ENCODE data around the gene OR52N2.

OR52N2 gene

DNA sequence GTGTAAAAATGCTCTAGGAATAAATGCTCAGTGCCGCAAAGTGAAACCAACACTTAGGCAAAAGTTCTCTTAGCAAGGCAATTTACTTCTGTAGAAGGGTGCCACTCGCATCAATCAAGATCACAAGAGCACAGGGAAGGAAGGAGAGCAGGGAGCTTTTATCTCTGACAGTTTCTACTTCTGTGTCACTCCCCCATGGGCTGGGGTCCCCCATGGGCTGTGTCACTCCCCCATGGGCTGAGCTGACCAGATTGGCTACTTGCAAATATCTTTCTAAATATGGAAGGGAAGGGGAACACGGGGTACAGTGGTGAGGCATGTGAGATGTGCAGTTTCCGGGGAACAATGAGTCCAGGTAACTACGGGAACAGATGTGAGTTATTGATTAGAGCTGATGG, 397 bp downstream of the OR52N2 start:
- H3K27ac ChIP-seq, result no peak overlapping the region
- TF ChIP-seq, protein P1, sequence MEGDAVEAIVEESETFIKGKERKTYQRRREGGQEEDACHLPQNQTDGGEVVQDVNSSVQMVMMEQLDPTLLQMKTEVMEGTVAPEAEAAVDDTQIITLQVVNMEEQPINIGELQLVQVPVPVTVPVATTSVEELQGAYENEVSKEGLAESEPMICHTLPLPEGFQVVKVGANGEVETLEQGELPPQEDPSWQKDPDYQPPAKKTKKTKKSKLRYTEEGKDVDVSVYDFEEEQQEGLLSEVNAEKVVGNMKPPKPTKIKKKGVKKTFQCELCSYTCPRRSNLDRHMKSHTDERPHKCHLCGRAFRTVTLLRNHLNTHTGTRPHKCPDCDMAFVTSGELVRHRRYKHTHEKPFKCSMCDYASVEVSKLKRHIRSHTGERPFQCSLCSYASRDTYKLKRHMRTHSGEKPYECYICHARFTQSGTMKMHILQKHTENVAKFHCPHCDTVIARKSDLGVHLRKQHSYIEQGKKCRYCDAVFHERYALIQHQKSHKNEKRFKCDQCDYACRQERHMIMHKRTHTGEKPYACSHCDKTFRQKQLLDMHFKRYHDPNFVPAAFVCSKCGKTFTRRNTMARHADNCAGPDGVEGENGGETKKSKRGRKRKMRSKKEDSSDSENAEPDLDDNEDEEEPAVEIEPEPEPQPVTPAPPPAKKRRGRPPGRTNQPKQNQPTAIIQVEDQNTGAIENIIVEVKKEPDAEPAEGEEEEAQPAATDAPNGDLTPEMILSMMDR (IDR thresholded peaks at IDR 0.05), result no peak
- no peak for TF ChIP-seq ZFX (IDR thresholded peaks at IDR 0.05; ENCODE audit: borderline replicate concordance)

GRCh38 chr11:5809905-5810795, 1.4 kb downstream of the OR52N2 start:
- TF ChIP-seq ZFX (IDR thresholded peaks at IDR 0.05; ENCODE audit: borderline replicate concordance), result no peak
- TF ChIP-seq, protein P1 (IDR thresholded peaks at IDR 0.05), result no peak
- no peak overlapping the region for H3K27ac ChIP-seq

DNA sequence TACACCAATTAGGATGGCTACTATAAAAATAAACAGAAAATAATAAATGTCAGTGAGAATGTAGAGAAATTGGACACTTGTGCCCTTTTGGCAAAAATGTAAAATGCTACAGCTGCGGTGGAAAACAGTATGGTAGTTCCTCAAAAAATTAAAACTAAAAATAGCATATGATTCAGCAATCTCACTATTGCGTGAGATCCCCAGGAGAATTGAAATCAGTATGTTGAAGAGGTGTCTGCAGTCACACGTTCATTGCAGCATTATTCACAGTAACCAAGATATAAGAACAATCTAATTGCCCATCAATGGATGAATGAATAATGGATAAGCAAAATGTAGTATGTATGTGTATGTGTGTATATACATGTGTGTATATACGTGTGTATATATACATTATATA, 6.8 kb downstream of the OR52N2 start:
- no peak overlapping the region for H3K27ac ChIP-seq
- no peak for TF ChIP-seq ZFX (IDR thresholded peaks at IDR 0.05; ENCODE audit: borderline replicate concordance)
- TF ChIP-seq, protein P1 (IDR thresholded peaks at IDR 0.05), result no peak

DNA sequence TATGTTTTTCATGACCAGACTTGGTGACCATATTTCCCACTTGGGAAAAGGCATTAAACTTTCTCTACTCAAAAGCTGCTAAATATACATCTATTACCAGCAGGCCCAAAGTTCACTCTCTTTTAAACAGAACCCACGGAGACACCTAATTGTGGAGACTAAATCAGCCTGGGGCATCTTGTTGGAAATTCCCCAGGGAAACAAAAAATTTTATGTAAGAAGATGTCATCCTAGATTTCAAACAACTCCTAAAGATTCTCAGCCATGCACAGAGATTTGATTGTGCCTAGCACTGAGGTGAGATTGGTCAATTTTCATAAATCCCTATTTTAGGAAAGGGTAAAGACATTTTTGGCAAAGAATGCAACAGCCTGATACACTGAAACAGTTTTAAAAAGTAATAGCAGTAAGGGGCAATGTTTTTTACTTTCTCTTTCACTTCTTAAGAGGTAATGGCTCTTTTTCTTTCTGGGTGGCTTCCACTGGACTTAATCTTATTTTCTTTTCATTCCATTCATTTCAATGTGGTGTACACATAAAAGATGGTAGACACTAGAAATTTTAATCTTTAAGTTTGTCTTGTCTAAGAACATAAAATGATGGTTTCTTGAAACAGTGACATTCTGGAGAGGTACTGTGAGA, 9.6 kb downstream of the OR52N2 start:
- no peak for TF ChIP-seq ZFX (IDR thresholded peaks at IDR 0.05; ENCODE audit: borderline replicate concordance)
- TF ChIP-seq, protein P1 (IDR thresholded peaks at IDR 0.05), result no peak
- no peak overlapping the region for H3K27ac ChIP-seq

DNA sequence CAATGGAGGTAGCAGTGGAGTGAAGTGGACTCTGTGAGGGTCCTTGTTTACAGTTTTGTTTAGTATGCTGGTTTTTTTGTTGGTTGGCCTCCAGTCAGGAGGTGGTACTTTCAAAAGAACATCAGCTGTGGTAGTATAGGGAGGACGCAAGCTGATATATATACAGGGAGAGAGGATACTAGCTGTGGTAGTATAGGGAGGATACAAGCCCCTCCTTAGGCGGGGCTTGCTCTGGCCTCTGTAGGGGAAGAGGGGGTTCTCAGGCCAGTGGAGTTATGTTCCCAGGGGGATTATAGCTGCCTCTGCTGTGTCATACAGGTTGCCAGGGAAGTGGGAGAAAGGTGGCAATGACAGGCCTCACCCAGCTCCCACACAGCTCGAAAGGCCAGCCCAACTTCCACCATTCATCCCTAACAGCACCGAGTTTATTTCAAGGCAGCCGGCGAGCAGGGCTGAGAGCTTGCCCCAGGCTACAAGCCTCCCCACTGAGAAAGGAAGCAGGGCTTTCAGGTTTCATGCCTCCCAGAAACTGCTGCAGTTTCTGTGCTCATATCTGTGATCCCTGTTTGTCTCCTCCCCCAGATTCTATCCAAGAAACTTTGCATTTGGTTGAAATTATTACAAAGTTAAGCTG, 22.6 kb downstream of the OR52N2 start:
- TF ChIP-seq ZFX (IDR thresholded peaks at IDR 0.05; ENCODE audit: borderline replicate concordance), result no peak
- TF ChIP-seq, protein P1 (IDR thresholded peaks at IDR 0.05), result no peak
- H3K27ac ChIP-seq, result no peak overlapping the region

DNA sequence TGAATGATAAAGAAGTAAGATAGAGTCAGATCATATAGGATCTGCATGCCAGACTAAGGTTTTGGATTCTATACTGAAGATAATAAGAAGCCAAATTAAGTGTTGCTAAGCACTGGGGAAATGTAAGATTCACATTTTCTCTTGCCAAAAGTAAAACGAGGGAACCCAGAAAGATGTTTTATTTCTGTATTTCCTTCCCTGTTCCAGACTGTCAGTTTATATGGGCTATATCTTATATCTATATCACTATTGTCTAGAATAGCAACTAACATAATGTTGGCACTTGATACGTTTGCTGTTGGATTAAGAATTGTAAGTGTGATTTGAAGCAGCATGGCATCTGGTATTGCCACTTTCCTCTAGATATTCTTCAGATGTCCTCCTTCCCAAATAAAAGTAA, 24.7 kb downstream of the OR52N2 start:
- no peak for TF ChIP-seq ZFX (IDR thresholded peaks at IDR 0.05; ENCODE audit: borderline replicate concordance)
- TF ChIP-seq, protein P1 (IDR thresholded peaks at IDR 0.05), result no peak
- H3K27ac ChIP-seq, result no peak overlapping the region

All from 22Rv1 (cell line).